HCT116 (cell line): Measurements from ENCODE around the gene RELCH.

Experiments
- CTCF ChIP-seq, 3 experiments: fragments of 200-600 bp in 1 of 3; sonication (generic) in 1 of 3; IDR thresholded peaks in 2 of 3; conservative IDR thresholded peaks in 1 of 3; 2 replicates each; pipeline ENCODE4 v1.5.1; 2012 to 2017; ENCODE audit warnings: low read depth in 2 of 3, low read length in 2 of 3, antibody characterized with exemption in 1 of 3, borderline replicate concordance in 1 of 3, control low read depth in 1 of 3, mild to moderate bottlenecking in 1 of 3, mixed read lengths in 1 of 3, mixed run types in 1 of 3, moderate library complexity in 1 of 3; ENCODE audit not compliant: insufficient read depth in 1 of 3
- POLR2AphosphoS5 ChIP-seq: IDR thresholded peaks from 2 replicates; pipeline ENCODE4 v1.6.1; 2011; ENCODE audit warnings: mild to moderate bottlenecking, low read depth, low read length, moderate library complexity
- RAD21 ChIP-seq: IDR thresholded peaks from 2 replicates; pipeline ENCODE4 v1.6.1; 2012; ENCODE audit warnings: low read depth, mild to moderate bottlenecking

DNA sequence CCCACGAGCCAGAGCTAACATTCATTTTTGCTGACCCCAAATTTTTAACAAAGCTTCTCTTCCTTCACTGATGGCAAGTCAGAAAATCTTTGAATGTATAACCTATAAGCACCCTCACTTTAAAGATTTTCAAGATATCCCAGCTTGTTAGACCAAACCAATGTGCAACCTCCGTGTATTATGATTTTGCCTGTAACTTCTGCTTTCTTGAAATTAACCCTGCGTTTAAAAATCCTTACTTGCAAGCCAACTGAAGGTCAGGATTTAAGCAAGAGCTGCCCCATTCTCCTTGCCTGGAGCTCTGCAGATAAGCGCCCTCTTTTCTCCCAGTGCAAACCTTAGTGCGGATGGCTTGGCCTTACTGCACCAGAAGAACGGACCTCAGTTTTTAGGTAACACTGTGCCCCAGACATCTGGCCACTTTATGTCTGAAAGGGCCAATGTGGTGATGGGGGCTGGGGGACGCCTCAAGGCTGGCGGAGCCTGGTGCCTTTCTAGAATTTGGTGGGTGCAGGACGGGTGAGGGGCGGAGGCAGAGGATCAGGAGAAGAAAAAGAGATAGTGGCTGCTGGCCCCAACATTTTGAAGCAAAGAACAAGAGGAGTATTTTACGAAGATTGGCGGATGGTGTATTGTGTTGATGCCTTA, 137.2 kb downstream of the RELCH start:
- TF ChIP-seq CTCF (IDR thresholded peaks at IDR 0.05 in 2 of 3, conservative IDR thresholded peaks at IDR 0.05 in 1 of 3; ENCODE audit: borderline replicate concordance in 1 of 3, insufficient read depth in 1 of 3, low read depth in 2 of 3, low read length in 2 of 3) (no peak), POLR2AphosphoS5 (no peak), RAD21 (no peak)
